H9 (cell line): ENCODE data around the gene TBC1D22A. TPM values are rescaled to one million over a fixed set of nuclear protein-coding genes. Genes with fewer than 3 reads are reported as not detected.

ENCODE experiments used
- DNase-seq: peaks from one replicate; pipeline ENCODE4 v3.0.0-alpha.2; 2017
- H2AFZ ChIP-seq: one replicate; pipeline ENCODE4 v1.6.1; 2013; ENCODE audit warnings: mild to moderate bottlenecking, low read length, control low read depth, moderate library complexity
- H2AK5ac ChIP-seq: 2 replicates; pipeline ENCODE4 v1.6.1; 2013; ENCODE audit warnings: low read length, control low read depth, mixed read lengths; ENCODE audit not compliant: insufficient read length
- H2BK120ac ChIP-seq: one replicate; pipeline ENCODE4 v1.6.1; 2013; ENCODE audit warnings: low read depth, mild to moderate bottlenecking, low read length, control low read depth, inconsistent platforms; ENCODE audit not compliant: poor library complexity, severe bottlenecking
- H2BK12ac ChIP-seq: 2 replicates; pipeline ENCODE4 v1.6.1; 2013; ENCODE audit warnings: low read length, control low read depth, mixed read lengths, low read depth; ENCODE audit not compliant: insufficient read length
- H2BK15ac ChIP-seq: 2 replicates; pipeline ENCODE4 v1.6.1; 2013; ENCODE audit warnings: low read depth, low read length, control low read depth
- H2BK20ac ChIP-seq: one replicate; pipeline ENCODE4 v1.6.1; 2013; ENCODE audit warnings: low read depth, mild to moderate bottlenecking, low read length, control low read depth, inconsistent platforms; ENCODE audit not compliant: poor library complexity, severe bottlenecking
- H2BK5ac ChIP-seq: 2 replicates; pipeline ENCODE4 v1.6.1; 2013; ENCODE audit warnings: low read length, control low read depth, mixed read lengths; ENCODE audit not compliant: insufficient read length
- H3K14ac ChIP-seq: 2 replicates; pipeline ENCODE4 v1.6.1; 2013; ENCODE audit warnings: low read length, control low read depth; ENCODE audit not compliant: insufficient read depth
- H3K18ac ChIP-seq: 2 replicates; pipeline ENCODE4 v1.6.1; 2013; ENCODE audit warnings: low read depth, mild to moderate bottlenecking, mixed read lengths, low read length, control low read depth; ENCODE audit not compliant: insufficient read length
- H3K23ac ChIP-seq: 2 replicates; pipeline ENCODE4 v1.6.1; 2013; ENCODE audit warnings: low read length, control low read depth, mixed read lengths, low read depth; ENCODE audit not compliant: insufficient read length
- H3K23me2 ChIP-seq: 2 replicates; pipeline ENCODE4 v1.6.1; 2013; ENCODE audit warnings: low read depth, mild to moderate bottlenecking, mixed read lengths, low read length, control low read depth; ENCODE audit not compliant: insufficient read length, poor library complexity, severe bottlenecking
- H3K27ac ChIP-seq: 2 replicates; pipeline ENCODE4 v1.5.1; 2013; ENCODE audit warnings: low read length, control low read depth, mixed read lengths, low read depth; ENCODE audit not compliant: insufficient read length
- H3K27me3 ChIP-seq: 2 replicates; pipeline ENCODE4 v1.6.1; 2013; ENCODE audit warnings: low read length, control low read depth, inconsistent platforms; ENCODE audit not compliant: insufficient read depth
- H3K4ac ChIP-seq: 2 replicates; pipeline ENCODE4 v1.6.1; 2013; ENCODE audit warnings: low read depth, mild to moderate bottlenecking, control low read depth, inconsistent platforms, low read length, moderate library complexity
- H3K4me1 ChIP-seq: 2 replicates; pipeline ENCODE4 v1.6.1; 2013; ENCODE audit warnings: low read length, control low read depth, inconsistent platforms; ENCODE audit not compliant: insufficient read depth
- H3K4me2 ChIP-seq: 2 replicates; pipeline ENCODE4 v1.6.1; 2013; ENCODE audit warnings: low read length, control low read depth, mixed read lengths; ENCODE audit not compliant: insufficient read length, insufficient read depth
- H3K56ac ChIP-seq: 2 replicates; pipeline ENCODE4 v1.6.1; 2013; ENCODE audit warnings: low read depth, mild to moderate bottlenecking, mixed read lengths, low read length, control low read depth; ENCODE audit not compliant: insufficient read length
- H3K79me1 ChIP-seq: 2 replicates; pipeline ENCODE4 v1.6.1; 2013; ENCODE audit warnings: low read depth, mild to moderate bottlenecking, moderate library complexity, low read length, control low read depth, inconsistent platforms; ENCODE audit not compliant: insufficient read depth, poor library complexity, severe bottlenecking
- H3K79me2 ChIP-seq: 2 replicates; pipeline ENCODE4 v1.6.1; 2013; ENCODE audit warnings: low read length, control low read depth, inconsistent platforms; ENCODE audit not compliant: insufficient read depth
- H3K9ac ChIP-seq: 2 replicates; pipeline ENCODE4 v1.6.1; 2013; ENCODE audit warnings: low read length, control low read depth, mixed read lengths; ENCODE audit not compliant: insufficient read length; ENCODE audit errors: extremely low read depth
- H3K9me3 ChIP-seq: one replicate; pipeline ENCODE4 v1.6.1; 2013; ENCODE audit warnings: low read depth, low read length, inconsistent platforms; ENCODE audit not compliant: control insufficient read depth
- H3T11ph ChIP-seq: one replicate; pipeline ENCODE4 v1.6.1; 2013; ENCODE audit warnings: mild to moderate bottlenecking, low read length, control low read depth, inconsistent platforms
- H4K20me1 ChIP-seq: one replicate; pipeline ENCODE4 v1.6.1; 2013; ENCODE audit not compliant: control insufficient read depth, insufficient read length, insufficient read depth
- H4K5ac ChIP-seq: 2 replicates; pipeline ENCODE4 v1.6.1; 2013; ENCODE audit warnings: low read depth, mild to moderate bottlenecking, mixed read lengths, low read length, control low read depth; ENCODE audit not compliant: insufficient read length
- H4K8ac ChIP-seq: replicated peaks from 2 replicates; pipeline ENCODE4 v1.6.1; 2013; ENCODE audit warnings: low read length, control low read depth, mixed read lengths, low read depth; ENCODE audit not compliant: insufficient read length
- H4K91ac ChIP-seq: 2 replicates; pipeline ENCODE4 v1.6.1; 2013; ENCODE audit warnings: low read depth, mild to moderate bottlenecking, moderate library complexity, mixed read lengths, low read length, control low read depth; ENCODE audit not compliant: insufficient read length
- H3K27ac Mint-ChIP-seq, 3 experiments: 2 replicates in 2 of 3; 3 replicates in 1 of 3; pipeline ENCODE4 v1.8.0; 2020 to 2021; ENCODE audit warnings: mixed read lengths in 3 of 3, mild to moderate bottlenecking in 1 of 3, moderate library complexity in 1 of 3
- H3K27me3 Mint-ChIP-seq: 2 replicates; pipeline ENCODE4 v1.8.0; 2021; ENCODE audit warnings: low read depth, mild to moderate bottlenecking, moderate library complexity, mixed read lengths
- H3K36me3 Mint-ChIP-seq, 3 experiments: 2 replicates in 2 of 3; 3 replicates in 1 of 3; pipeline ENCODE4 v1.8.0; 2020 to 2021; ENCODE audit warnings: low read depth in 3 of 3, mixed read lengths in 3 of 3; ENCODE audit not compliant: insufficient read depth in 1 of 3
- H3K4me1 Mint-ChIP-seq, 2 experiments: 2 replicates each; pipeline ENCODE4 v1.8.0; 2020; ENCODE audit warnings: mixed read lengths in 2 of 2
- H3K4me3 Mint-ChIP-seq, 2 experiments: 2 replicates in 1 of 2; 3 replicates in 1 of 2; pipeline ENCODE4 v1.8.0; 2020 to 2021; ENCODE audit warnings: mild to moderate bottlenecking in 2 of 2, mixed read lengths in 2 of 2, moderate library complexity in 1 of 2
- H3K9me3 Mint-ChIP-seq, 2 experiments: 2 replicates in 1 of 2; 3 replicates in 1 of 2; pipeline ENCODE4 v1.8.0; 2020; ENCODE audit warnings: mild to moderate bottlenecking in 2 of 2, mixed read lengths in 2 of 2, moderate library complexity in 1 of 2
- CTCF ChIP-seq: fragments of 200-600 bp; sonication (generic); conservative IDR thresholded peaks from 3 replicates; pipeline ENCODE4 v1.8.0; 2021; ENCODE audit warnings: antibody characterized with exemption, mild to moderate bottlenecking
- WGBS: extraction: QIAGEN DNeasy Blood & Tissue Kit; methylation state at CpG from one replicate; pipeline ENCODE4 v1.1.7; 2013; ENCODE audit warnings: missing lambda C conversion rate, low lambda C conversion rate, mixed read lengths; ENCODE audit not compliant: insufficient read length; ENCODE audit errors: extremely low coverage; 5-methylcytosine and 5-hydroxymethylcytosine counted together
- total RNA-seq: library from RNA; stranded (reverse); gene quantifications from 2 replicates; pipeline ENCODE4 v1.2.1, GENCODE V29; 2021

Gene TBC1D22A
- total RNA-seq, 1 experiment from 2014 or later = 20.8 TPM

- H3K27me3 Mint-ChIP-seq = no peaks in the 10 kb centered on the region
- no peak overlapping the region for H3K14ac ChIP-seq
- no peak for TF ChIP-seq CTCF
- H3K79me1 ChIP-seq = no peaks in the 10 kb centered on the region
- H2BK12ac ChIP-seq = no peak overlapping the region
- H3K79me2 ChIP-seq = no peaks in the 10 kb centered on the region
- no peak for DNase-seq
- no peak overlapping the region for H4K5ac ChIP-seq
- no peak overlapping the region for H3K4me3 Mint-ChIP-seq
- no peak overlapping the region for H3K27ac Mint-ChIP-seq
- no peaks in the 10 kb centered on the region for H3K9me3 Mint-ChIP-seq
- peaks cover 6% of the 10 kb centered on the region for H4K20me1 ChIP-seq
- H3K56ac ChIP-seq = no peak overlapping the region
- H2BK5ac ChIP-seq = no peak overlapping the region
- H3K4me1 Mint-ChIP-seq = peaks cover 0 to 9% of the 10 kb centered on the region in 2 experiments; a peak in 1 of 4 replicates
- no peaks in the 10 kb centered on the region for H3K23me2 ChIP-seq
- H3K4ac ChIP-seq = no peak overlapping the region
- H3K27me3 ChIP-seq = no peaks in the 10 kb centered on the region
- no peaks in the 10 kb centered on the region for H3K4me1 ChIP-seq
- no peak overlapping the region for H3T11ph ChIP-seq
- no peak overlapping the region for H3K27ac ChIP-seq
- no peak overlapping the region for H2AFZ ChIP-seq
- no peak overlapping the region for H2BK15ac ChIP-seq
- H4K91ac ChIP-seq = no peak overlapping the region
- no peak overlapping the region for H3K18ac ChIP-seq
- no peak overlapping the region for H2BK20ac ChIP-seq
- no peak overlapping the region for H2BK120ac ChIP-seq
- H3K9ac ChIP-seq = no peak overlapping the region
- H4K8ac ChIP-seq = no peak overlapping the region
- H2AK5ac ChIP-seq = no peak overlapping the region
- peaks cover 2 to 17% (median 12%) of the 10 kb centered on the region in 3 experiments; a peak in 6 of 7 replicates for H3K36me3 Mint-ChIP-seq
- H3K4me2 ChIP-seq = no peak overlapping the region
- no peak overlapping the region for H3K23ac ChIP-seq
- H3K9me3 ChIP-seq = no peaks in the 10 kb centered on the region
- no CpG with 5 or more reads among the region's 18 CpGs for WGBS
Measured at GRCh38 chr22:46725096-46725495, 37.4 kb upstream of the TBC1D22A start.
